Measurements from ENCODE around the gene JMJD4.
"Not testable (repeated sequence)": the region's sequence is repeated elsewhere in the genome, so short reads cannot be mapped to it uniquely, and the experiment has no call there.

The JMJD4 gene

GRCh38 chr1:227731696-227732585, 3.2 kb downstream of the JMJD4 start:
- DNase-seq (ENCODE audit: low spot score), result no peak

GRCh38 chr1:227731241-227731677, 3.8 kb downstream of the JMJD4 start:
- no peak for DNase-seq (ENCODE audit: low spot score)

DNA sequence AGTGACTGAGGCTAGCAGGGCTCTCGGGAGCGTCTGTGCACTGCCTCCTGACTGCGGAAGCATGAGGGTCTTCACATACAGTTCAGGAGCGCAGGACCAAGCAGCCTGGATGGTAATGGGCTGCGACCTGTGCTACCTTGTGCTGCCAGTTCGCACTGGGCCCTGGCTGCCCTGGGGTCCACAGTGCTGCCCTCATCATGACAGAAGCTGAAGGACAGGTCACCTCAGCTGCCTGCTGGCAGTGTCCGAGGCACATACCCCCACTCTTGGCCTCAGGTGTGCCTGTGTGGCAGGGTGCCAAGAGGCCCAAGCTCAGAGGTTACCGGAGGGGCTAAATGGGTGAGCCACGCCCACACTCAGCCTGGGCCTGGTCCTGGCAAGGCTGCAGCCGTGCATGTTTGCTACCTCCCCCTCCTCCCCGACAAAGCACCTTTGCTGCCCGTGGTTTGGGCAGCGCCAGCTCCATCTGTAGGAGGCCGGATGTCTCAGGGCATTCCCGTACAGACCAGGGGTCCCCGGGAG, 4.4 kb downstream of the JMJD4 start:
- DNase-seq (ENCODE audit: low spot score), result no peak

DNA sequence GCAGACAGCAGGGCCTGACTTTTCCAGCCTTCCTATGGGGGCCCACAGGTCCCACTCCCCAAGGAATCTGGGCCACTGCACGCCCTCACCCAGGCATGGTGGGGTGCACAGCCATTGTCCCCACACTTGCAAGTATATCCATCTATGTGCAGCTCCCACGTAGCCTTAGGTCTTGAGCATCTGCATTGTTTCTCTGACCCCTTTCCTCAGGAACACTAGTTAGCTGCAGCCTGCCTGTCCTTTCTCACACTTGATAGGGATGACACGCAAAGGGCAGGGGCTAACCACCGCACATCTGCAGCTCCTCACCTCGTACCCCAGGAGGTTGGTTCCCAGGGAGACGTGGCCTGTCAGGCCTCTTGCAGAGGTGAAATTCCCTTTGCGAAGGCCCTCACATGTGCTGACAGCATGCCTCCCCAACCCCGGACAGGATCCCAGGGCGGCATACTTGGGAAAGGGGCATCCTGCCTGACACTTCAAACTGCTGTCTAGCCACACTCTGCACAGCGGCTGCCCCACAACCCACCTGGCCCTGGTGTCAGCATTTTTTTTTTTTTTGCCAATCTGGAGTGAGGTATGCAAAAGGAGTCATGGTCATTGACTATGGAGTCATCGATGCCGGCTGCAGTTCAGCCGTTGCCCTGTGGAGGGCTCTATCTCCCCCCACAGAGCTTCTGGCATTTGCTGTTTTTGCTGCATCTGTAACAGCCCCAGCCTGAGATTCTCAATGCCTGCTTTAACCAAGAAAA, 5.0 kb downstream of the JMJD4 start:
- peak; percentile 27 for DNase-seq (ENCODE audit: low spot score)

DNA sequence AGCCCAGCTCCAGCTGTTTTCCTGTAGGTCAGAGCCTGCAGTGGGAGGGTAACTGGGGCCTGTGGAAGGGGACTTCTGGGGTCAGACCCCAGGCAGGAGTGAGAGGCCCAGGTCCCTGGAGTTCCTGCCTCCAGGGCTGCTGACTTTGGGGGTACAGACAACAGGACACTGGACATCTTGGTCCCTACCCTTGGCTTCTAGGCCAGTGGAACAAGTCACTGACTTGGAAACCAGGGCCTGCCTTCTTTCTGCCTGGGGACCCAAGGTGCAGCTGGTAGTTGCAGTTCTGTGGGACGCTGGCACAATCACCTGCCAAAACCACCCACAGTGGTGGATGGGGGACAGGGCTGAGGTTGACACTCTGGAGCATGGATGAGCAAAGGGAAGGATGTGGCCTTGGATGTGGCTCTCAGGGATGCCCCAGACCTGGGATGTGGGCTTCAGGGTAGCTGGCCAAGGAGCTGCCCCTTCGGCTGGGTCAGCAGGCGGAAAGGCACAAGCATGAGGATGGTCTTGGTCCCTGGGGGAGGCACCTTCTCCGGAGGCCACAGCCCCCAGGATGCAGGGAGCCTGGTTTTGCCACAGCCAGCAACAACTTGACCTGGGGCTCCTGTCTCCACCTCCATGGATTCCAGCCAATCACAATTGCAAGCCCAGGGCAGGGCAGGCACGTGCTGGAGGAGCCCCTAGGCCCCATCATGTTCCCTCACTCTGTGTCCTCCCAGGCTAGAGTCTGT, 5.8 kb downstream of the JMJD4 start:
- DNase-seq (ENCODE audit: low spot score), result no peak

- DNase-seq (ENCODE audit: low spot score), result no peak
Measured at GRCh38 chr1:227728892-227729143, 6.3 kb downstream of the JMJD4 start.

- peak; percentile 89 for DNase-seq (ENCODE audit: low spot score)
Measured at GRCh38 chr1:227728059-227728891, 6.8 kb downstream of the JMJD4 start.

- no peak for DNase-seq (ENCODE audit: low spot score)
Measured at GRCh38 chr1:227726924-227727599, 8.0 kb downstream of the JMJD4 start.

DNA sequence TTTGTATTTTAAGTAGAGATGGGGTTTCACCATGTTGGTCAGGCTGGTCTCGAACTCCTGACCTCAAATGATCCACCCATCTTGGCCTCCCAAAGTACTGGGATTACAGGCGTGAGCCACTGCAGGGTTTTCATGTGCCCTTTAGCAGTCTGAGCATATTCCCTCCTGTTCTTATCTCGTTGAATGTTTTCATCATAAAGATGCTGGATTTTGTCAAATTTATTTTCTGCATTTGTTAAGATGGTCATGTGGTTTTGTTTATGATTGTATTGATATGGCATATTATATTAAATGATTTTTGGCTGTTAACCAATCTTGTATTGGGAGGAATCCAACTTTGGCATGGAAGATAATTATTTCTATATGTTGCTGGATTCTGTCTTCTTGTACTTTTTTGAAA, 8.8 kb downstream of the JMJD4 start:
- DNase-seq (ENCODE audit: low spot score), result no peak

DNA sequence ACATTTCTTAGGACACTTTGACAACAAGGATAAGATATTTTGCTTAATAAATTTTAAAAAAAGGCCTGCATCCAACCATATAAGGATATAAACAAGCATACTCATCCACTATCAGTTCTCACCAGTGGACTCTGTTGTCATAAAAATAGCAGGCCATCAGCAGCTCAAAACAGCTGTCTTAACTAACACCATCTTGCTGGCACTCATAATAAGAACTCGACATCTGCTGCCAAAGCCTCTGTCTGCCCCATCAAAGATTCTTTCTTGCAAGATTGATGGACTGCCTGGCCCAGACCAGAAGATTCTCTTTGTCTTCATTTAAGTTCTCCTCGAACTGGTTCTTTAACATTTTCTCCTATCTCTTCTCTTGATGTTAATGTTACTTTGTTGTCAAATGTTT, 10.1 kb downstream of the JMJD4 start:
- DNase-seq (ENCODE audit: low spot score), result no peak

DNA sequence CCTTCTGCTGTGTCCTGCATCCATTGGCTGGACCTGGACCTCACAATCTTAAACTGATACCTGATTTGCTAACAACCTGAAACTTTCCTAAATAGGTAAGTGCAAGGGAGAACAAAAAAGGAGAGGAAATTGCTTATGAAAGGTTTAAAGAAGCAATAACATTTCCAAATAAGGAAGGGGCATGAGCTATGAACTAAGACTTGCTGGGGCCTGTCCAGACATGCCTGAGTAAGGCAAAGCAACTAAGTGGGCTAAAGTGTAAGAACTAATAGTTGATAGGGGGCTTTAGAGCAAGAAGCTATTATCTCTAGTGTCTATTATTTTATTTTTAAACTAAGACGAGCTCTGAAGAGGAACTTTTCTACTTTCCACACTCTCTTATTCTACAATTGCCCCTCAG, 11.6 kb downstream of the JMJD4 start:
- no peak for DNase-seq (ENCODE audit: low spot score)

GRCh38 chr1:227718932-227719331, 16.2 kb downstream of the JMJD4 start:
- no peak for DNase-seq (ENCODE audit: low spot score)

DNA sequence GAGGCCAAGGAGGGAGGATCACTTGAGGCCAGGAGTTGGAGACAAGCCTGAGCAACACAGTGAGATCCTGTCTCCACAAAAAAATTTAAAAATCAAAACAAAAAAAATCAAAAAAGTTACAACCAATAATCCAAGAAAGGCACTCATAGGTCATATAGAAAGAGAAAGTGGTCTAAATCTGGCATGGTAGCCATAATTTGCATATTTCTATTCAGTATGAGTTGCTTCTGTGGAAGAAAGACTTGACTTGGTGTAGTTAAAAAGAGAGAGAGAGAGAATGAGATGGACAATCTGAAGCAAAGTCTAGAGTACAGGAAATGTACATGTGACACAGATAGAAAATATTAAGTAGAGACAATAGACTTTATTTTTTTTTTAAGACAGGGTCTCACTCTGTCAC, 22.5 kb downstream of the JMJD4 start:
- DNase-seq (ENCODE audit: low spot score), result no peak

- not testable (repeated sequence) for DNase-seq (ENCODE audit: low spot score)
Measured at GRCh38 chr1:227710474-227710873, 24.6 kb downstream of the JMJD4 start.

DNA sequence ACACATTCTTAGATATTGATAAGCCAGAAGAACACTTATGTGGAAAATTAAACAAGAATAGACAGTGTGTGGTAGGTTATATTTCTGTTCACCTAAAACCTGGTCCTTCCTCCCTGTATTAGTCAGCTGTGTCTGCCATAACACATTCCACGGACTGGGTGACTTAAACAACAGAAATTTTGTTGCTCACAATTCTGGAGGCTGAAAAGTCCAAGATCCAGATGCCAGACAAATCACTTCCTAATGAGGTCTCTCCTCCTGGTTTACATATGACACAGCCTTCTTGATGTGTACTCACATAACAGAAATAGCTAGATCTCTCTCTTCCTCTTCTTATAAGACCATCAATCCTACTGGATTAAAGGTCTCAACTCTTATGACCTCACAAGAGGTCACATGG, 25.7 kb downstream of the JMJD4 start:
- no peak for DNase-seq (ENCODE audit: low spot score)

DNA sequence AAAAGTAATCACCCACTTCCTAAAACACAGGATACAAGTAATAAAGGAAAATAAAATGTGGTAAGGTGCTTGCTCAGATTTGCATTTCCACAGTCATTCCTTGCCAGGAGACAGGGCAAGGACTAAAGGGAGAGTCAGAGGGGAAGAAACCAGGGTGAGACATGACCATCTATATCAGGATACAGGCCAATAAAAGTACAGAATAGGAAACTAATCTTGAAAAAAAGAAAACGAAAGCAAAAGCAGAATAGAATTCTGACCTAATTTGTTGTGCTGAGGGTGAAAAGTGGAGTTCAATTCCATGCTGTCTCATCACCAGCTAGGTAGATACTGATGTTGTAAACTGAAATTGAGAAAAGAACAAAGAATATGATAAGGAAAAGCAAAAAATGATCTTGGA, 27.3 kb downstream of the JMJD4 start:
- no peak for DNase-seq (ENCODE audit: low spot score)

GRCh38 chr1:227701631-227702030, 33.5 kb downstream of the JMJD4 start:
- not testable (repeated sequence) for DNase-seq (ENCODE audit: low spot score)

DNA sequence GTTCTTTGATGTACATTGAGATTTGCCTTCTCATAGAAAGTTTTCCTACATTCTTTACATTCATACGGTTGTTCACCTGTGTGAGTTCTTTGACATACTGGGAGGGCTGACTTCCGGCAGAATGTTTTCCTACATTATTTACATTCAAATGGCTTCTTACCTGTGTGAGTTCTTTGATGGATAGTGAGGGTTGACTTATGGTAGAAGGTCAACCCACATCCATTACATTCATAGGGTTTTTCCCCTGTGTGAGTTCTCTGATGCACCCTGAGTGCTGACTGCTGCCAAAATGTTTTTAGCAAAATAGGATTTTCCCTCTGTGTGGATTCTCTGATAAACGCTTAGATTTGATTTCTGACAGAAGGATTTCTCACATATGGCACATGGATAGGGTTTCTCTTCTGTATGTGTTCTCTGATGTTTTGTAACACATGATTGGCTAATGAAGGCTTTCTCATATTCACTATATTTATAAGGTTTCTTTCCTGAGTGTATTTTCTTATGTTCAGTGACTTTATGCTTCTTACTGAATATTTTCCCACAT, 37.7 kb downstream of the JMJD4 start:
- no peak for DNase-seq (ENCODE audit: low spot score)

DNA sequence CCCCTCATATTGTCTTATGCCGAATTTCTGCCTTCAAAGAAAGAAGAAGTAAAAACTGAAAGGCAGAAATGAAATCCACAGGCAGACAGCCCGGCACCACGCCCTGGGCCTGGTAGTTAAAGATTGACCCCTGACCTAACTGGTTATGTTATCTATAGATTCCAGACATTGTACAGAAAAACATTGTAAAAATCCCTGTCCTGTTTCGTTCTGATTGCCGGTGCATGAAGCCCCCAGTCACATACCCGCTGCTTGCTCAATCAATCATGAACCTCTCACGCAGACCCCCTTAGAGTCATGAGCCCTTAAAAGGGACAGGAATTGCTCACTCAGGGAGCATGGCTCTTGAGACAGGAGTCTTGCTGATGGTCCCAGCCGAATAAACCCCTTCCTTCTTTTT, 49.3 kb downstream of the JMJD4 start:
- no peak for DNase-seq (ENCODE audit: low spot score)
